NCI-H82 treated with DMSO at 0.1 percent for 48 hours (cell line): ENCODE measurements around the gene H1-8.
"Not testable (repeated sequence)": the region's sequence is repeated elsewhere in the genome, so short reads cannot be mapped to it uniquely, and the experiment has no call there.

ENCODE experiments used
- DNase-seq: peaks from one replicate; lab custom pipeline; 2025; ENCODE audit not compliant: unreplicated experiment; lab: John Stamatoyannopoulos, UW

H1-8 gene

DNA sequence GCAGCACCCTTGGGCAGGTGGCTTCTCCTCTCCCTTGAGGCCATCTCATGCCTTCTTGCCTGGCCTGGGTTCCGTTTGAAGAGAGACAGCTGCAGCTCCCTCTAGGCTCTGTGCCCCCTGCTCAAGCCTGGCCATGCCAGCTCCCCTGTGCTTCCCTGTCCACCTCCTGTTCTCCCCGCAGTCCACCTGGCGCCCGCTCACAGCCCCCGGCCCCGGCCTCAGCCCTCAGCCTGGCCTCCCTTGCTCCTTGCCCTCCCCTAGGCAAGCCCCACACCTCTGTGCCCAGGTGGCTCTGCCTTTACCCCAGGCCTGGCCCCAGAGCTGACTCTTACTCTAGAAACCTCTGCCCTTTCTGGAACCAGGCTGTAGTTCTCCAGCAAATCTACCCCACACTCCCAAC, 28.4 kb upstream of the H1-8 start:
- no peak for DNase-seq

DNA sequence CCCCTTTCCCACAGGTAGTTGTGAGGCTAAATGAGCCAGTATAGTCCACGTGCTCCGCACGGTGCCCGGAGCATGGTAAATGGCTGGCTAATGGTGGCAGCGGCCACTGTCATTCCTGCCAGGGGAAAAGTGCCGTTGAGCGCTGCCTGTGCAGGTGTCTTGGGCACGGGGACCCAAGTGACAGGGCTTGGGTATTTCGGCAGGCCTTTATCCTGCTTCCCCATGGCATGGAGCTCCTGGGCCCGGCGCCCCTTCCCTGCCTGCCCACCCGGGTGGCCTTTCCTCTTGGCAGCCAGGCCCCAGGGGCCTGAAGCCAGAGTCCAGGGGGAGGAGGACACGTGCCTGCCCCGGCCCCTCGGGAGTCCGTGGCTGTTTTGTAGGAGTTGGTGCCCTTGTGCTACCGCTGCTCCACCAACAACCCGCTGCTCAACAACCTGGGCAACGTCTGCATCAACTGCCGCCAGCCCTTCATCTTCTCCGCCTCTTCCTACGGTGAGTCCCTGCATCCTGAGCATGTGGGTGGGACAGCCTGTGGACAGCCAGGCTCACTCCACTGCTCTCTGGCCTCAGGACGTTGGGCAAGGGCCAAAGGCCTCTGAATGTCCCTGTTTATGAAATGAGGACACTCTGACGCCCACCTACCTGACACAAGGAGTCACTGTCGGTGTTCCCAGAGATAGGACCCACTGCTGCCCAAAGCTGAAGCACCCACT, 27.7 kb upstream of the H1-8 start:
- not testable (repeated sequence) for DNase-seq

DNA sequence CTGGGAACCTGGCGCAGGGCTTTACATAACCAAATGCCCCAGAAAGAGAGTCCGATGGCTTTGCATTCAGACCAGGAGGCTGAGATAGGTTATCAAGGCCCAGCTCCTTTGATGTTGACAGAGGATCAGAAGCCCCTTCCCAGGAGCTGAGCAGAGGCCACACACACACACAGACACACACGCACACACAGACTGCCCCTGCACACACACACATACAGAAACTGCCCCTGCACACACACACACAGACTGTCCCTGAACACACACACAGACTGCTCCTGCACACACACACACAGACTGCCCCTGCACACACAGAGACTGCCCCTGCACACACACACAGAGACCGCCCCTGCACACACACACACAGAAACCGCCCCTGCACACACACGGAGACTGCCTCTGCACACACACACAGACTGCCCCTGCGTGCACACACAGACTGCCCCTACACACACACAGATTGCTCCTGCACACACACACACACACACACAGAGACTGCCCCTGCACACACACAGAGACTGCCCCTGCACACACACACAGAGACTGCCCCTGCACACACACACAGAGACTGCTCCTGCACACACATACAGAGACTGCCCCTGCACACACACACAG, 27.0 kb upstream of the H1-8 start:
- DNase-seq, result not testable (repeated sequence)

DNA sequence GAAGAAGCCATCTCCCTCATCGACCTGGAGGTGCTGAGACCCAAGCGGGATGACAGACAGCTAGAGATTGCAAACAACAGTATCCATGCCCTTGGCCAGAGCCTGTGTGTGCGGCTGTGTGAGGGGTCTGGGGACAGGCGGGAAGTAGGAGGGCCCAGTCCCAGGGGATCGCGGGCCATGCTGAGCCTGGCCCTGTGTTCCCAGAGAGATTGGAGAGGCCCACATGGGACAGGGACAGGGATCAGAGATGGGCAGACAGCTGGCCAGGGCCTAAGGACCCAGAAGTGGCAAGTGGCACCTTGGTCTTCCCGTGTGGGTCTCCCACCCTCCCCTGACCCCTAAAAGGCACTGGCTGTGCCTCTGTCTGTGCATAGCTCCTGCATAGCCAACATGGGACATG, 25.5 kb upstream of the H1-8 start:
- no peak for DNase-seq

DNA sequence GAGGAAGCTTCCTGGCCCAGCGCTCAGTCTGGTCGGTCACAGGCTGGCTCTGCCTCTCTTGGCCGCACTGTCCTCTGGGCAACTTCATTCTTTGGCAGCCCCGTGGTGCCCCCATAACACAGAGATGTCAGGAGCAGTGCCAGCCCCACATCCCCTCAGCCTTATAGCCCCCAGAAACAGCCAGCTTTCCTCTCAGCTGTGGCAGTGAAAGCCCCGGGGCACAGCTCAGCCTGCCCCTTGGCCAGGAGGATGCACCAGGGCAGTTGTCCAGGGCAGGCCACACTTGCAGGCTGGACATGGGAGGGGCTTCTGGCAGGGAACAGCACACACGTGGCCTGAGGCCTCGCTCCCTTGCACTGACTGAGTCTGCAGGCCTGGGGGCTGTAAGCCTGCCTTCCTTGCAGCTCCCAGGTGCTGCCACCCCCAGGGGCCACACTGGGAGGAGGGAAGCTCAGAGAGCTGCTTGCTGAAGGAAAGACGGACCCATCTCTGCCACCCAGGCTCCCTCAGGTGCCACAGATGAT, 24.9 kb upstream of the H1-8 start:
- DNase-seq, result no peak

DNA sequence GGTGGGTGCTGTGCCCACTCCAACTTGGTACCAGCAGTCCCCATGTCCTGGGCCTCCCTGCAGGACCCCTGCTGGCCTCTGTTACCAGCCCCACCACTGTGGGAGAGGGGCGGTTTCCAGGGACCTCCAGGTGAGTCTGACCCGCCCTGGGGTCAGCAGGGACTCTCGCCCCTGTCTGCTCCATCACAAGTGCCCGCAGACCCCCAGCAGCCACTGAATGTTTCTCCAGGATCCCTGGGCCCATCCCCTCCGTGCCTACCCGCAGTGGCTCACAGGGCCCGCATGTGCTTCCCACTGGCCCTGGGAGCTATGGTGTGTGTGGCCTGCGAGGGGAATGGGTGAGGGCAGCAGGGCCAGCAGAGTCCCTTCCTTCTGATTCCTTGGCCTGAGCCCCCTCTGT, 24.4 kb upstream of the H1-8 start:
- no peak for DNase-seq

DNA sequence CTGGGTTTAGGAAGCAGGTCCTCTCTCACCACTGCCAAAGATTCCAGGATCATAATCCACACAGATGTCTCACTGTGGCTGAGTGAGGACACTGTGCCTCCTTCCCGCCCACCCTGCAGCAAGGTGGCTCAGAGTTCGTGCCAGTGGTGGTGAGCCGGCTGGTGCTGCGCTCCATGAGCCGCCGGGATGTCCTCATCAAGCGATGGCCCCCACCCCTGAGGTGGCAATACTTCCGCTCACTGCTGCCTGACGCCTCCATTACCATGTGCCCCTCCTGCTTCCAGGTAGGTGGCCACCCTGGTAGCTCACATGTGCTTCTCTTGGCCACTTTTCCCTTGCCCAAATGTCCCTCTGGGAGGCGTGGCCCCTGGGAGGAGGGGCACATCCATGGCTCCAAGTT, 23.5 kb upstream of the H1-8 start:
- DNase-seq, result no peak

DNA sequence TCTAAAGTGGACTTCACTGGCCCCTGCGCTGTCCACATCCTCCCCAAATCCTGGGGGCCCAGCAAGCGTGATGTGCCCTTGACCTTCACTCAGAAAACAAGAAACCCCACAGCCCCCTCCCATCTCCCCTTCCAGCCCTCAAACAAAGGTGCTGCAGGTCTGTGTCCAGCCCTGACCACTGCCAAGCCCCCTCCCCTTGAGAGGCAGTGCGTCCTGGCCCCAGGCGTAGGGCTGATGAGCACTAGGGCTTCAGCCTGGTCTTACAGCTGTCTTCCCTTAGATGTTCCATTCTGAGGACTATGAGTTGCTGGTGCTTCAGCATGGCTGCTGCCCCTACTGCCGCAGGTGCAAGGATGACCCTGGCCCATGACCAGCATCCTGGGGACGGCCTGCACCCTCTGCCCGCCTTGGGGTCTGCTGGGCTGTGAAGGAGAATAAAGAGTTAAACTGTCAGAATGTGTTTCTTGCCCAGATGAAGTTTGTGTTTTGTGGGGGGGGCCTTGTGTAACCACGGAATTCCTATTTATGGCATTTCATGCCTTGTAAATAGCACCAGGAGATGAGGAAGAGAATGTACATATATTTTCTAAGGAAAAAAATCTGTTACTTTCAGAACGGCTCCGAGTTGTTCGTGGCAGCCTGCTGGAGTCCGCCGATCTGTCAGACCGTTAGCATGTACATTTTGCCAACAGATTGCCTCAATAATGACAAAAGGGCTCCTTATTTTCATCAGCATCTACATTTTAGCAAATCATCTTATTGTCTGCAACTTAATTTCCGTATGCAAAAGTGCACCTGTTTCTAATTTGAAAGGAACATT, 22.9 kb upstream of the H1-8 start:
- no peak for DNase-seq

DNA sequence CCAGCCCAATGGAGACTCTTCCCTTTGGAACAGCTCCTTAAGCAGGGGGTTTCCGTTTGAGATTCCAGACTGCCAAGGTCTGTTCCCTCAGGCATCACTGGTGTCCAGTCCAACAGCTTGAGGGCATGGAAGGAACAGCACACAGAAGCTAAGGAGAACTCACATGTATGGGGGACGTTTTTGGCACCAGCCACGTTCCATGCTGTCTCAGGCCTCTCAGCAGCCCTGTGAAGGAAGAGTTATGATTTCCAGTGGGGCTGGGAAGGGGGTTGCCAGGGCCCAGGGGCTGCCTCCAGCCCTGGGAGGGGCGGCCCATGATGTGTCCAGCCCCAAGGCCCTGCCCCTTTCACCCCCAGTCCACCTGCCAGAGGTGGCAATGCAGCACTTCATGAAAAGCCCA, 22.0 kb upstream of the H1-8 start:
- no peak for DNase-seq

DNA sequence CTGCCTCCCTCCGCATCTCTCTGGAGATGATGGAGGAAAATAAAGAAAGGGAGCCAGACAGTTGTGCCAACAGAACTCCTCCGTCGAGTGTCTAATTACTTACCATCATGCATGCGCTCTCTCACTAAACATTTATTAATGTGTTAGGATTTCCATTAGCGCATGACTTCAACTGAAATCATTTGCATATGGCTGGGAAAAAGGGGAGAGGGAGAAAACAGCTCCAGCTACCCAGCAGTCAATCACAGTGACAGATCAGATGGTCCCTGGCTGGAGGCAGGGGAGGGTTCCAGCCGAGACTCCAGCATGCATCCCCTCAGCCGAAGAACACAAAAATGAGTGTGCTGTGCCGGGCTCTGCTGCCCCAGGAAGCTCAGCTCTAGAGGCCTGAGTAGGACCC, 21.4 kb upstream of the H1-8 start:
- no peak for DNase-seq

DNA sequence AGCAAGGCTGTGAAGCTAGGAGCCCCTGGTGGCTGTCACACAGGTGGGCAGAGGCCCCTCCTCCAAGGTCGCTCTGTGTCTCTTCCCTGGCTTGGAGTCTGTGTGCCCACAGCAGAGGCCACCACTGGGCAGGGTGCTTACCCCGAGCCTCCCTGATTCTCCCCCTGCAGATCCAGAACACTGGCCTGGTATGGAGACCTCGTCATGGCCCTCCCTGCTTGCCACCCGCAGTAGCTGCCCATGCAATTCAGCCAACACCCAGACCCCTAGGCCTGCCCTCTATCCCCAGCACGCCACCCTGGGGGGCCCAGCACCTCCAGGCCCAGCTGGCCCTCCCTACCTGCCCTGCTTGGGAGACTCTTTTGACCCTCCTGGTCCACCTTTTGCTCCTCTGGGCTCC, 20.0 kb upstream of the H1-8 start:
- DNase-seq, result no peak

DNA sequence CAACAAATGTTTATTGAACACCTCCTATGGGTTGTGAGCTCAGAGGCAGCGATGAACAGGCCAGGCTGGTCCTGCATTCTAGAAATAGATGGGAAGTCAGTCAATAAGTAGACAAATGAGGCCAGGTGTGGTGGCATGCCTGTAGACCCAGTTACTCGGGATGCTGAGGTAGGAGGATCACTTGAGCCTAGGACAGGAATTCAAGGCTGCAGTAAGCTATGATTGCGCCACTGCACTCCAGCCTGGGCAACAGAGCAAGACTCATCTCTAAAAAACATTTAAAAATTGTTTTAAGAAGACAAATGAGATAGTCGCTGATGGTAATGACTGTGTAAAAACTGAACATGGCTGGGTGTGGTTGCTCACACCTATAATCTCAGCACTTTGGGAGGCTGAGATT, 18.9 kb upstream of the H1-8 start:
- DNase-seq, result no peak

DNA sequence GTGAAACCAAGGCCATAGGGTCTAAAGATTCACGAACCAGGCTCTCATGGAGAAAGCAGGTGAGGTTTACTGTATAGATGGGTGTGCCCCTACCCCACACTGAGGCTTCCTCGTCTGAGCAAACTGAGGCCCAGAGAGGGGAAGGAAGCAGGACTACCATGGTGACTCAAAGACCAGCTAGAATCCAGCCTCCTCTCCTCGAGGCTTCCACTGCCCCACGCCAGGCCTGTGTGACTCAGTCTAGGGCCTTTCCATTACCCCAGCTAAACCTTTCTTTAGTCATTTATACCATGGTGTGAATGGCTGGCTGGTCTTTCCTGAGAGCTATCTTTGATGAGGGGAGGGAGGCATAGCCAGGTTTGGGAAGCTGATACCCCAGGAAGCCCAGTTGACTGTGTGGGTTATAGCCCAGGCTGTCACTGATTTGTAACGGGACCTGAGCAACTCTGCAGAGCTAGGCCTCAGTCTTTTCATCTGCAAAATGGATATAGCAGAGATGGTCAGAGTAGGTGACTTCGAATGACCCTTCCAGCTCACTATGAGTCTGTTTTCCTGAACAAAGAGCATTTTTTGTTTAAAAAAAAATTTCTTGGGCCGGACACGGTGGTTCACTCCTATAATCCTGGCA, 17.5 kb upstream of the H1-8 start:
- DNase-seq, result no peak

DNA sequence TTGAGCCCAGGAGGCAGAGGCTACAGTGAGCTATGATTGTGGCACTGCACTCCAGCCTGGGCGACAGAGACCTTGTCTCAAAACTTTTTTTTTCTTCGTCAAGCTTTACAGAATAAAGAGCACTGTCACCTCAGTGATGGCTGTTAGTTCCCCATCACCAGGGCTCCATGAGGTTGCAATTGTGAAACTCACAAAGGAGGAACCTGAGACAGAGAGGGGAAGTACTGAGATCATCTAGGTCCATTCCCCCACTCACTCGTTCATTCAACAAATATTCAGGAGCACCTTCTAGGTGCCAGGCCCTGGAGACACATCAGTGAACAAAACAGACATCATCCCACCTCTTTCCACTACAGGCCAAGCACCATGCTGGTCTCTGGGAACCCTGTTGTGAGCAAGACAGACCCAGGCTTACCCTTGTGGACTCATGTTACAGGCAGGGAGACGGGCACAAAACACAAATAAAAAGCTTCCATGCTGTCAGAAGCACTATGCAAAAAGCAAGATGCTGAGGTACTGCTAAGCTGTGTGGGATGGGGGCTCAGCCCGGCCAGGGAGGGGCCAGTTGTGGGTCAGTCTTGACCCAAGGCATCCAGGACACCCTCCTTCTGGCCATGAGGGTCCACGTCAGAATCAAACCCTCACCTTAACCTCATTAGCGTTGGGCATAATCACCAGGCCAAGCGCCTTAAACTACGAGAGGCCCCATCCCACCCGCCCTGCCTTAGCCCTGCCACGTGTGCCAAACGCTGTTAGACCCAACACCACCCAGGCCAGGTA, 16.7 kb upstream of the H1-8 start:
- no peak for DNase-seq

DNA sequence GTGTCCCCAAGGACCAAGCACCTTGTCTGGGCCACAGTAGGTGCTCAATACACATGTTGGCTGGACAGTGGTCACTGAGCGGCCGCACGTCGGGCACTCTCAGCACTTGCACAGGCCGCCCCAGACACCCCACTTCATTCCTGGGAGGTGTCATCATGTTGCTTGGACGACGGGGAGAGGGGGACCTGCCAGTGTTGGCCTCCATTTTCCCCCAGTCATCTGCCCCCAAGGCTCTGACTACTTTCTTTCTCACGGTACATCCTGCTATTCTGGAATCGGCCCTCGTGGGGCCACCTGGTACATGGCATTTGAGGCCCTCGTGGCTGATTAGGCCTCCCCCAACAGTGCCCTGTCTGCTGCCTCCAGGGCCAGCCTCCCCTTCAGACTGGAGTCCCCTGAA, 15.7 kb upstream of the H1-8 start:
- DNase-seq, result no peak

DNA sequence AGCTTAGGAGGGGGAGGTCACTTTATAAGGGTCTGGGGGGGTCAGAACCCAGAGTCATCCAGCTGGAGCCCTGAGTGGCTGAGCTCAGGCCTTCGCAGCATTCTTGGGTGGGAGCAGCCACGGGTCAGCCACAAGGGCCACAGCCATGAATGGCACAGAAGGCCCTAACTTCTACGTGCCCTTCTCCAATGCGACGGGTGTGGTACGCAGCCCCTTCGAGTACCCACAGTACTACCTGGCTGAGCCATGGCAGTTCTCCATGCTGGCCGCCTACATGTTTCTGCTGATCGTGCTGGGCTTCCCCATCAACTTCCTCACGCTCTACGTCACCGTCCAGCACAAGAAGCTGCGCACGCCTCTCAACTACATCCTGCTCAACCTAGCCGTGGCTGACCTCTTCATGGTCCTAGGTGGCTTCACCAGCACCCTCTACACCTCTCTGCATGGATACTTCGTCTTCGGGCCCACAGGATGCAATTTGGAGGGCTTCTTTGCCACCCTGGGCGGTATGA, 14.3 kb upstream of the H1-8 start, which contains the start of gene RHO:
Gene RHO, plus strand, starts transcription at position 51 of the 512 bp plus-strand sequence. Its CDS starts 95 bp downstream, at position 146.
- DNase-seq, result no peak

DNA sequence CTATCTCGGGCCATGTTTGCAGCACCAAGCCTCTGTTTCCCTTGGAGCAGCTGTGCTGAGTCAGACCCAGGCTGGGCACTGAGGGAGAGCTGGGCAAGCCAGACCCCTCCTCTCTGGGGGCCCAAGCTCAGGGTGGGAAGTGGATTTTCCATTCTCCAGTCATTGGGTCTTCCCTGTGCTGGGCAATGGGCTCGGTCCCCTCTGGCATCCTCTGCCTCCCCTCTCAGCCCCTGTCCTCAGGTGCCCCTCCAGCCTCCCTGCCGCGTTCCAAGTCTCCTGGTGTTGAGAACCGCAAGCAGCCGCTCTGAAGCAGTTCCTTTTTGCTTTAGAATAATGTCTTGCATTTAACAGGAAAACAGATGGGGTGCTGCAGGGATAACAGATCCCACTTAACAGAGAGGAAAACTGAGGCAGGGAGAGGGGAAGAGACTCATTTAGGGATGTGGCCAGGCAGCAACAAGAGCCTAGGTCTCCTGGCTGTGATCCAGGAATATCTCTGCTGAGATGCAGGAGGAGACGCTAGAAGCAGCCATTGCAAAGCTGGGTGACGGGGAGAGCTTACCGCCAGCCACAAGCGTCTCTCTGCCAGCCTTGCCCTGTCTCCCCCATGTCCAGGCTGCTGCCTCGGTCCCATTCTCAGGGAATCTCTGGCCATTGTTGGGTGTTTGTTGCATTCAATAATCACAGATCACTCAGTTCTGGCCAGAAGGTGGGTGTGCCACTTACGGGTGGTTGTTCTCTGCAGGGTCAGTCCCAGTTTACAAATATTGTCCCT, 13.4 kb upstream of the H1-8 start:
- DNase-seq, result no peak

DNA sequence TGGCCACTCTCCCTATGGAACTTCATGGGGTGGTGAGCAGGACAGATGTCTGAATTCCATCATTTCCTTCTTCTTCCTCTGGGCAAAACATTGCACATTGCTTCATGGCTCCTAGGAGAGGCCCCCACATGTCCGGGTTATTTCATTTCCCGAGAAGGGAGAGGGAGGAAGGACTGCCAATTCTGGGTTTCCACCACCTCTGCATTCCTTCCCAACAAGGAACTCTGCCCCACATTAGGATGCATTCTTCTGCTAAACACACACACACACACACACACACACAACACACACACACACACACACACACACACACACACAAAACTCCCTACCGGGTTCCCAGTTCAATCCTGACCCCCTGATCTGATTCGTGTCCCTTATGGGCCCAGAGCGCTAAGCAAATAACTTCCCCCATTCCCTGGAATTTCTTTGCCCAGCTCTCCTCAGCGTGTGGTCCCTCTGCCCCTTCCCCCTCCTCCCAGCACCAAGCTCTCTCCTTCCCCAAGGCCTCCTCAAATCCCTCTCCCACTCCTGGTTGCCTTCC, 12.7 kb upstream of the H1-8 start:
- DNase-seq, result no peak

DNA sequence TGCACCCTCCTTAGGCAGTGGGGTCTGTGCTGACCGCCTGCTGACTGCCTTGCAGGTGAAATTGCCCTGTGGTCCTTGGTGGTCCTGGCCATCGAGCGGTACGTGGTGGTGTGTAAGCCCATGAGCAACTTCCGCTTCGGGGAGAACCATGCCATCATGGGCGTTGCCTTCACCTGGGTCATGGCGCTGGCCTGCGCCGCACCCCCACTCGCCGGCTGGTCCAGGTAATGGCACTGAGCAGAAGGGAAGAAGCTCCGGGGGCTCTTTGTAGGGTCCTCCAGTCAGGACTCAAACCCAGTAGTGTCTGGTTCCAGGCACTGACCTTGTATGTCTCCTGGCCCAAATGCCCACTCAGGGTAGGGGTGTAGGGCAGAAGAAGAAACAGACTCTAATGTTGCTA, 12.2 kb upstream of the H1-8 start:
- no peak for DNase-seq
